AG09319 (cell line): ENCODE results near the gene MAP3K4.

ENCODE experiments used
- DNase-seq: peaks from one replicate; pipeline ENCODE4 v3.0.0-alpha.2; 2010; ENCODE audit warnings: low read depth; ENCODE audit errors: extremely low read depth
- CTCF ChIP-seq: IDR thresholded peaks from 2 replicates; pipeline ENCODE4 v1.5.1; 2011; ENCODE audit warnings: low read depth, mild to moderate bottlenecking, inconsistent platforms, low read length, moderate library complexity

The MAP3K4 gene

GRCh38 chr6:161048641-161049040 is 57.1 kb downstream of the MAP3K4 start:
- peak; percentile 83 for DNase-seq
- TF ChIP-seq CTCF, result no peak

- no peak for TF ChIP-seq CTCF
- no peak for DNase-seq
Observed at GRCh38 chr6:161050134-161050765, 58.7 kb downstream of the MAP3K4 start.

GRCh38 chr6:161053103-161053502 is 61.5 kb downstream of the MAP3K4 start:
- TF ChIP-seq CTCF, result no peak
- DNase-seq, result no peak

GRCh38 chr6:161054876-161055275 is 63.3 kb downstream of the MAP3K4 start:
- DNase-seq, result no peak
- no peak for TF ChIP-seq CTCF

GRCh38 chr6:161056451-161056850 is 64.9 kb downstream of the MAP3K4 start:
- TF ChIP-seq CTCF, result no peak
- DNase-seq, result no peak

GRCh38 chr6:161057103-161058091 is 65.8 kb downstream of the MAP3K4 start:
- TF ChIP-seq CTCF, result no peak
- DNase-seq, result no peak

- TF ChIP-seq CTCF, result no peak
Observed at GRCh38 chr6:161058741-161059140, 67.2 kb downstream of the MAP3K4 start.

More at GRCh38 chr6:161058741-161059140, 67.2 kb downstream of the MAP3K4 start:
- DNase-seq, result no peak
